ENCODE results near the gene ATXN7.

ATXN7 gene

DNA sequence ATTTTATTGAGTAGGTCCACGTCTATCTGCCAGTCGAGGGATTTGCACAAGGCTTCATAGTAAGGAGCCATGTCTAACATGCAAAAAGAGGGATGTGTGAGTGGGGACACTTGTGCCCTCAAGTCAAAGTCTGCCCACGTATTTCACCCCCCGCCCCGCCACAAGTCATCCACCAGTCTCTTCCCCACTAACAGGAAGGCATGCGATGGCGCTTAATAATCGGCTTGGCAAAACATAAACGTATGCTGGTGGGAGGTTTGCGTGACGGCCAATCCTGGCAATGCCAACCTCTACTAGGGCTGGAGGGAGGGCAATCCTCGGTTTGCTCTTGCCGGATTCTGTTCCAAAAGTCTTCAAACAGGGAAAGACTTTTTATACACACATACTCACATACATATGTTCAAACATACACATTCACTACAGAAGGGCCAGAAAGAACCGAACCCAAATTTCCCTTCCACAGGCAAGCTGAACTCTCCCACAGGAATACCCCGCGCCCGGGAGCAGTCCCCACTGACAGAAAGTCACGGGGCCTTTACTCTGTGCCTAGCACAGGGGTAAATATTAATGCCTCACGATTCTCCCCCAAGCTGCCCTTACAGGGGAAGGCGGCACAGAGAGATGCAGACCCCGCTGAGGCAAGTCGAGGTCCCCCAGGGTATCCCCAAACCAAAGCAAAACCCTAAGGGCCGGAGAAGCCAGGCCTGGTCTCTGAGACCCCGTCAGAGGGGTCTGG lies 159.0 kb downstream of the ATXN7 start:
- peak; percentile 18 to 41 (median 30) for DNase-seq

DNA sequence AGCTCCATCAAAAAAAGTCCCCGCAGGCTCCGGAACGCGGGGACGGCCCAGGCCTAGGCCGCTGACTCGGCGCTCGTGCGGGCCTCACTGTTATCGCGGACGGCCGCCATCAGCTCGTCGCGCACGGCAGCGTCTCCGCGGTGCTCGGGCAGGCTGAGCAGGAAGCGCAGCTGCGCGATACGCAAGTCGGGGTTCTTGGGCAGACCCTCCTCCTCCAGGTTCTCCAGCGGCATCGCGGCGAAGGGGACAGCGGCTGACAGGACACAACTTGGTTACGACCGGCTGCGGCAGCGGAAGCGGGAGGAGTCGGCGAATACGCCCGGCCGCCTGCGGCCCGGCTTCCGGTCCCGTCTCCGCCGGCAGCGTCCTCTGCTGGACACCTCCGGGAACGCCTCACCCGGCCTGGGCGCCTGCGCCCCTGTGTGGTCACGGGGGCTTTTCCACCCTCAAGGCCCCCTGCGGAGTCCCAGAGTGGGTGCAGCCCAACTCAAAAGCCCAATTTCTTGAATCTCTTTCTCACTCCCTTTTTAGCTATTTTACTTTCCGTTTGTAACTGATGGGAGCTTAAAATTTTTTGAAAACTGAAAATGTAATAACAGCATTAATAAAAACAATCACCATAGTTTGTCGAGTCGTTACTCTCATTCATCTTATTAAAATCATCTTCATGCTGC lies 159.7 kb downstream of the ATXN7 start, which contains the start of gene PSMD6:
Gene PSMD6 (minus strand): TSS at position 308 of the 674 bp plus-strand sequence. CDS start 75 bp downstream, at position 233.
- peak; percentile 91 to 96 (median 94) for DNase-seq

DNA sequence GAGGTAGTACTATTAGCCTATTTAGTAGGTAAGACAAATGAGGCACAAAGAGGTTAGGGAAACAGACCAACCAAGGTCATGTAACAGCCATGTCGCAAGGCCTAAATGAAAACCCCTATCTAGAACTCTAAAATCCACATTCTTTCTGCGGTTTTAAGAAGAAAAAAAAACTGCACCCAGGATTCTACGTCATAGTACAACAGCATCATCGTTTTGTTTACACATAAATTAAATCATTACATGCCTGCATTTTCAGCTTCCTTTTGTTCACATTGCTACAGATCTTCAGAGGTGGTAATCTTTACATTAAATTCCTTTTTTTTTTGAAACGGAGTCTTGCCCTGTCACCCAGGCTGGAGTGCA lies 160.2 kb downstream of the ATXN7 start:
- DNase-seq = no peak

DNA sequence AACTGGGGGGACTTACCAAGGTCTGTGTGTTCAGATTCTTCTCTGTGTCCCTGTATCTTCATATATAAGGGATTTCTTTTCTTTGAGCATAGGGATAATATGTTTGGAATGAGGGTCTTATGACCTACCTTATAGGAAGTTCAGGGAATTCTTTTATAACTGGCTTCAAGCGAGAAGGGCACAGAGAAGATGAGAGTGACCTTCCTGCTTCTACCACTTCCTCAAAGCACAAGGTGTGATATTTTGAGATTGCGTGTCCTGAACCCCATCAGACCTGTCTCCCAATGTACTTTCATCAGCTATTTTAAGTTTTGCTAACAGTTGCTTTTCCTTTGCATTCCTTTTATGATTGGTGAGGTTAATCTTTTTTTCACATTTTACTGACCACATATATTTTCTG lies 162.7 kb downstream of the ATXN7 start:
- no peak for DNase-seq

DNA sequence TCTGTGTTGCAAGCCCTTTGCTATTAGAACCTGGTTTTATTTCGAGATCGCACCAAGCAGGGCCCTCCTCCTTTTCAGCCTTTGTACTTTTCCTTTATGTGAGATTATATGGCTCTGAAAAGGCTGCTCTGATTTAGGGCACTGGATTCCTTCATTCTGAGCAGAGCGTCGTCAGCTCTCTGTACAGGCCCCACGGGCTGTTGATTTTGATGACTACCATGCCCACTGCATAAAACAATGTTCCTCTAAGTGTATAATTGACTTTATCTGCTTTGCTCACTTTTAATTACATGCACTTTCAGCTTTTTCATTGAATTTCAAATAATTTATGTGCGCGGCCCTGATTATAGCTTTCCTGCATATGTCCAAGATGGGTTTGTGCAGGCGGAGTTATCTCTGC lies 164.0 kb downstream of the ATXN7 start:
- no peak for DNase-seq

DNA sequence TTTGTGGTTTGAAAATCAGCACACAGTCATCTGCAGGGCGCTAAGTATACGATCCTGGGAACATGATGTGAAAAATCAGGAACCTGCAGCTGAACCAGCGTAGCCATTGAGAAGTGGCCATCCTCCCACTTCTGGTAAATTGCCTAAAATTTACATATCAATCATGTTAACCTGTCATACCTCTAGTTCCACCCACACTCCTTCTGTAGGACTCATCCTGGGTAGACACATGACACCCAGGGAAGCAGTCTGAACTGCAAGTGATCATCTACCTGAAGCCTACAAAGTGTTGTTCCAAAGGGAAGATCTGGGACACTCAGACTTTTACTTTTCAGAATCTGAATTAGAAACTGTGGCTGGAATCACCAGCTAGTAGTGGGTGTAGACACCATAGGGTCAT lies 165.1 kb downstream of the ATXN7 start:
- DNase-seq = no peak

DNA sequence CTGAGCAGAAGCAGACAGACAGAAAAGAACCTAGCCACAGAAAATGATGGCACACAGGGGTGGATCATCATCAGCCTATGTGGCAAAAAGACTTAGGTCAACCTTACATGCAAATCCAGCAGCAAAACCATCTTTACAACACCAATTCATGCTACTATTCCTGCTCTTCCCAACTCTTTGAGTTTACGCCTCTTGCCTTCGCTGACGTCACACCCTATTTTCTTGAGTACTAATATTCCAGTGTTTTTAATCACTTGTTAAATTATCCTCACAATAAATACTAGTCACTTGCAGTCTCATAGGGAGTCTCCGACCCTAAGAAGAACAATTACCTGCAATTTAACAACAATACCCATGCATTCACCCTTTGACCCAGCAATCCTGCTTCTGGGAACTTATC lies 165.6 kb downstream of the ATXN7 start:
- no peak for DNase-seq

DNA sequence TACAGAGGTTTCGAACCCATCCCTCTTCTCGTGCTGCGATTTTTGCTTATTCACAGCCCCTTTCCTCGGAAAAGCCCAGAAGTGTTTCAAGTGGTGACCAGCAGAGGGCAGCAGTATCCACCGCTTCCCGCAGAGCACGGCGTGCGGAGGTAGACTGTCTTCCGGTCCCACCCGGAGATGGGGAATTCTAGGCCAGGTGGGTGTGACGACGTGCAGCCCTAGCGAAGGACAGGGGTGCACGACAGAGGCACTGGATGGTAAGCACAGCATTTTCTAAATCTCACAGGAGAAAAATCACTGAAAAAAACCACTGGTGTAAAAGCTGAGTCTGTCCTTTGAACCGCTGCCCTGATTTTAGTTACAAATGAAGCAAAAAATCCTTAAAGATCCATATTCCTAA lies 167.1 kb downstream of the ATXN7 start:
- DNase-seq = peak; percentile 71 to 83 (median 76)

DNA sequence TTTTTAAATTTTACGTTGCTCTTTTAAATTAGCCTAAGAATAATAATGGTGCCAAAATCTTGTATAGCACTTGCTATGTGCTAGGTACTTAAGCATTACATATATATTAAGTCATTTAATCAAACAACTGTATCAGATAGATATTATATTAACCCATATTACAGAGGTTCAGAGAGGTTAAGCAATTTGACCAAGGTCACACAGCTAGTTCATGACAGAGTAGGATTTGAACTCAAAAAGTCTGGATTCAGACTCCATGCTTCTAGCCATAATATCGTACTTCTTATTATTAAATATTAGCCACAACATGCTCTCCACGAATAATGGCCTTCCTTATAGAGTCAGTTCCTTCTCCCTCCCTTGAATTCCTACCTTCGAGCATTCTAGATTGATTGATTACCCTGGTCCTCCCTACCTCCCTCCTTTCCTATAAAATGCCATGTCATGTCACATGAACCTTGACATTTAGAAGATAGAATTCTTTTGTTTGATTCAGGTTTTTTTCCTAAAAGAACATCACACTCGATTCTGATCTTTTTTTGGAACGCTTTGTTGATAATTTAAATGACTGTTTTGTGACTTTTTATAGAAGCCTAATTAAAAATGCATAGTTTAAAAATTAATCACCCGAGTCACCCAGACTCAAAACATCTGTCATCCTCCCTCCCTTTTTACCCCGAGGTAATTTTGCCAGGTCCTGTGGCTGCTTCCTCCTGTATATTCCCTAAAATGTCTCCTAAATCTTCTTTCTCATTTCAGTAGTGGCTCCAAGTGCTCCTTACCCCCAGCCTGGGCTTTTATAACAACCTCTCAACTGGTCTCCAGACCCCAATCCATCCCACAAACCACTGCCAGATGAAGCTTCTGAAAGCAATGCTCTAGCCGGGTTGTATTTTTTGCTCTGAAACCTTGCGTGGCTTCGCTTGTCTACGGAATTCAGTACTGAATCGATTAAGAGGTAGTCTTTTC lies 168.2 kb downstream of the ATXN7 start:
- DNase-seq = no peak

DNA sequence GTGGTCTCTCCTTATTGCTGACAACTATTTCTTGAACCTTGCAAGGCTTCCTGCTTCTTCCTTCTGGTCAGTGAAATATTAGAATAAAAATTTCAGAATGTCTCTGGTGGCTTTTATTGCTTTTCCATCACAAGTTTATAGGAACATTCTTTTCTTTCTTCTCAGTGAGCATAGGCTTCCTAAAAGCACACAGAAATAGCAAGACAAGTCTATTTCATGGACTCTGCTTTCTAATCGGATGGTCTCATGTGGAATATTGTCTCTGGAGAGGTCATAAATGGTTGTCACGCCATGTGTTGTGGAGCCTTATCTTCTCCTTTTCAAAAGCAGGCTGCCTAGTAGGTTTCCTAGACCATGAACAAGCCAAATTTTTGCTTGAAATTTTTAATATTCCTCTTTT lies 169.4 kb downstream of the ATXN7 start:
- no peak for DNase-seq

DNA sequence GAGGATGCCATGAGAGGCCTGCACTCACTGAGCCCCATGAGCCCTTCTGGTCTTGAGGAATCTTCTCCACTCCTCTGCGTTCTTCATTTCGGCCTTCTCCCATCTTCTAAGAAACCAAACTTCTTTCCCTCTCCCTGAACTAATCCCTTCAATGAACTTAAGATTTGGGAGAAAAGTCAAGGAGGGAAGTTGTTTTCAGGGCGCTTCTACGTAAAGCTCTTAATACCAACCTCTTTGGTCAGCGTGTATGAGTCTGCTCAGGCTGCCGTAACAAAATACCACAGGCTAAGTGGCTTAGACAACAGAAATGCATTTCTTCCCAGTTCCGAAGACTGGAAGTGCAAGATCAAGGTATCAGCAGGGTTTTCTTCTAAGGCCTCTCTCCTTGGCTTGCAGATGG lies 173.4 kb downstream of the ATXN7 start:
- DNase-seq = no peak

DNA sequence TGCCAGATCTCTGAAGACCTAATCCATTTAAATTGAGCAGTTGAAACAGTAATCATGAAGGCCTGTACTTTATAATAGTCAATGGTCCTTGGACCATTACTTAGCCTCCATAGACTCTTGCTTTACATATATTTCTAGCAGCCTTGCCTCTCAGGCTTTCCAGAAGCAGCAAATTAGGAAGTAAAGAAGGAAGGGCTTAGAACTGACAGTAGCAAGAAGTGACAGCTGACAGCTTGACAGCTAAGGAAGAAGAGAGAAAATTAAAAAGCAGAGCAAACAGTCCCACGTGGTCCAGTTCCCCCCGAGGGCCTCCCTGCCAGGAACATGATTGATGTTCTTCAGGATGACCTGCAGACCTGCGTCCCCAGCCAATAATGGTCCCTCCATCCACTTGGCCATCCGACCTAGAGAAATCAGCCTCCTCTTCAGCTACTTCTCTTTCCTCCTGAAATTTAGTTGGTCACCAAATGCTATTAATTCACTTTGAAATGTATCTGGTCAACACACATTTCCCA lies 174.6 kb downstream of the ATXN7 start:
- peak in 1 of 4 experiments; percentile 7 for DNase-seq

DNA sequence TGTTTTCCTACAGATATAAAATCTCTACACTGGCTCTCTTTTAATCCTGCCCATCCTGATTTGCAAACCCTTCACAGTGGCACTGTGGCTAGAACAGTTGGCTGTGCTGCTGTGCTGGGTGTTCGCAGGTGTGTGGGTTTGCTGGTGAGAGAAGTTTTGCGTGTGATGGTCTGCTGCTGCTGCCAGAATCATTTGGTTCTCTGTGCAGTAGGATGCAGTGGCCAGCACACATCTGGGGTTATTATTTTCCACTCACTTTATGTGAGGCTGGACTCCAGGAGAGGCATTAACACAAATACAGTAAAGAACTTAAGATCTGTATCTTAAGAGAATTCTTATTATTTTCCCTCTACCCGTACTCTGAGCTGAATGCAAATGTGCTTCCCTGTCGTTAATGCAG lies 175.7 kb downstream of the ATXN7 start:
- no peak for DNase-seq

DNA sequence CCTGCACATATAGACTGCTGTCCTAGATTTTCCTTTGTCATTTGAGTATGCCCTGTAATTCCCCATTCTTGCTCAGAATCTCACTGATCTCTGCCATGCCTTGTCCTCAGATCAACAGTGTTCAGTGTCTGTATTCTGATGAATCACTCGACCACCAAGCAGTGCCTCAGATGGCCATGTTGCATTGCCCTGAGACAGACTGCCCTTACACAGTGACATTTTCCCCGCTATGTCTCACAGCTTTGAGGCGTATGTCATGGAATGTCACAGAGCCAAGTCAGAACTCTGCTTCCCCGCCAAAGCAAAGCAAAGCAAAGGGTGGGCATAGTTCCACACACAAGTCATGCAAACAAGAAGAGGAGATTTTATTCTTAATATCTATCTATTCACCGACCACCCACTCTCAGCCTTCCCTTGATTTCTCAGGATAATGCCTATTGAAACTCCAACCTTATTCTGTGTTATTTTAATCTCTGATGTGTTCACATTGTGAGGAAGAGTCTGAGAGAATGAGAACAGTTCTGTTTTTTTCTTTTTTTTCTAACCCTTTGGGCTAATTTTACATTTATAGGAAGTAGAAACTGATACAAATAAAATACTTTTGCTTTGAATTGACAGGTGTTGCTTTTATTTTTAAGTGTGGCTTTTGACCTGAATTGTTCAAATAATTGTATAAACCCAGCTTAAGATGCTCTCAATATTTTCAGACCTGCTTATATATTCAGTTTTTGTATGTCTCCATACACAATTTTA lies 176.5 kb downstream of the ATXN7 start:
- DNase-seq = no peak

DNA sequence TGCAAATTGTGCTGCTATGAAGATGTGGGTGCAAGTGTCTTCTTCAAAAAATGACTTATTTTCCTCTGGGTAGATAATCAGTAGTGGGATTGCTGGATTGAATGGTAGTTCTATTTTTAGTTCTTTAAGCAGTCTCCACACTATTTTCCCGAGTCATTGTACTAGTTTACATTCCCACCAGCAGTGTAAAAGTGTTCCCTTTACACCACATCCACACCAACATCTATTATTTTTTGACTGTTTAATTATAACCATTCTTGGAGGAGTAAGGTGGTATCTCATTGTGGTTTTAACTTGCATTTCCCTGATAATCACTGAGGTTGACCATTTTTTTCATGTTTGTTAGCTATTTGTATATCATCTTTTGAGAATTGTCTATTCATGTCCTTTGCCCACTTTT lies 179.3 kb downstream of the ATXN7 start:
- DNase-seq = no peak

DNA sequence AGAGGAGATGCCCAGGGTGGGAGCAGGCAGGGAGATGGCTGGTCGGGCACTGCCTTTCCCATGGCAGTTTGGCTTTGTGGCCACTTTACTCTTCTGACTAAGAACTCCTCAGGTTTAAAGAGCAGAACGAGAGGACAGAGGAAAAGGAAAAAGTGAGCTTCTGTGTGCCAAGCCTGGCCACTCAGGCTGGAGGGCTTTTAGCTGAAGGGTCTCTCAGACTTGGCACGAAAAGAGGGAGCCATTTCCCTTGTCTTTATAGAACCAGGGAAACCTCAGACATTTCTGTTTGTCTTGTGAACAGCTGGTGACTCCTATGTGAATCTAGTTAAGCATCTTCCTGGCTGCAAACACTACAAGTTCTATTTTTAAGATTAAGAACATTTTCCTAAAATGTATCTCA lies 182.9 kb downstream of the ATXN7 start:
- no peak for DNase-seq

DNA sequence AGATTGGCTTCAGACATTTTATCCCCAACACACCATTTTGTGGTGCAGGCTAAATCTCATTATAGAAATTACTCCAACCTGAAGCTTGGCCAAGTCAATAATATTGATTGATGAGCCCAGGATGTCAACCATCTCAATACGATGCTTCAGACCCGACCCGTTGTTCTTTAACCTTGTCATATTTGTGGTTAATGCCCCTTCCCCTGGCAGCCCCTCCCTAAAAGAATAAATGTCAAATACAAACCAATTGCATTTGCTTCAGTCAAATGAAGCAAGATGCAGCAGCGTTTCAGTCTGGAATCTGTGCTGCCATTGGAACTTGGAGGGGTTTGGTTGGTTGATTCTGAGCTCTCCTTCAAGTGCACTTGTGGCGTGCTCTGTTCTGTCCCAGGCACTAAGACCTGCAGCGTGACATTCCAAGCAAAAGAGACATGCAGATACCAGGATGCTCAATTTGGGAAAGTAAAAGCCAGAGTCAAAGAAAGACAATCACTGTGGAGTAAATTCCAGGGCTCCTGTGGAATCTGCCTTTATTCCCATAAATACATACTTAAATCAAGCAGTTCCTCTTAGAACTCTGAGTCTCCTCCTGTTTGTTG lies 183.4 kb downstream of the ATXN7 start:
- DNase-seq = no peak

DNA sequence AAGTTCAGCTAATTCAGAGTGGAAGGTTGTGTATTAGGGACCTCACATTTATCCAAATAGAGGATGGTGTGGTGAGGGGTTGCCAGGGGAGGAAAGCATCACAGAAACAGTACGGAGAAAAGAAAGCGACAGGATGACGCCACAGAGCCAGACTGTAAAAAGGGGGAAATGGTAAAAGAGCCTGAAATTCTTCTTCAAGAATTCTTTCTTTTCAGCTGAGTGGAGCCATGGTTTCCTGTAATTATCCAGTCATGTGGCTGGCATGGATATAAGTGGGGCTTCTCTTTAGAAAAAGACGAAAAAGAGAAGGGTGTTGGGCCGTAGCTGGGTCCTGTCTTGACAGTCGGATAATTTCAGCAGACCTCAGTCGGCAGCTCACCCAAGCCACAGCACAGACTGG lies 184.1 kb downstream of the ATXN7 start:
- no peak for DNase-seq

DNA sequence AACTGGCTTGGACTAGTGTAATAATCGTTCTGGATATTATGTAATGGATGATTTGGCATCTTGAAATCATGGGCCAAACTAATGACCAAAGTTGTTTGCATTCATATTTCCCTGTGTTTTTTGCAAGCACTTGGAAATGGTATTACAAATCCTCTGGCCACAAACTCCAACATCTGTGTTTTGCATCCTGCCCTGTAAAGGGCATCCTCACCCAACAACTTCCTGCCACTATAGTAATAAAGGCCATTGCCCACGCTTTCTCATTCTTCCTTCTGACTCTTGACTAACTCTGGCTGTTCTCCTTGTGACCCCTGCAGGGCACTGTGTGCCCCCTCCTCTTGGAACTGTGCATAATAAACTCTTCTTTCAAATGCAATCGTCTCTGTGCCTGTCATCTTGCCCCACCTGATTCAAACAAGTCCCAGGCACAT lies 185.0 kb downstream of the ATXN7 start:
- peak; percentile 35 to 79 (median 52) for DNase-seq

DNA sequence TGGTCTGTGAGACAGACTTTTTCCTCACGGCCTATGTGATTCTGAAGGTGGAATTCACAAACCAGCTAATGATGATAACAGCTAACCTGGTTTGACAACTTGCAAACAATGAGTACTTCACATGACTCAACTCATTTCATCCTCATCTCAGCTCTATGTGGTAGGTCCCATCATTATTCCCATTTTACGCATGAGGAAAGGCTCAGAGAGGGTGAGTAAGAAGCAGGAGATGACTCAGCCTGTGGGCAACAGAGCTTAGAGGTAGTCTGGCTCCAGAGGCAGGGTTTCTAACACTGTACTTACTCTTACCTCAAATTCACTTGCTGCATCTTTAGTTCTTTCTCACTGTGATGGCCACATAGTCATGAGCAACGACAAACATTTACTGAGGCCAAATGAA lies 185.5 kb downstream of the ATXN7 start:
- DNase-seq = peak in 2 of 4 experiments; percentile 13 to 28

DNA sequence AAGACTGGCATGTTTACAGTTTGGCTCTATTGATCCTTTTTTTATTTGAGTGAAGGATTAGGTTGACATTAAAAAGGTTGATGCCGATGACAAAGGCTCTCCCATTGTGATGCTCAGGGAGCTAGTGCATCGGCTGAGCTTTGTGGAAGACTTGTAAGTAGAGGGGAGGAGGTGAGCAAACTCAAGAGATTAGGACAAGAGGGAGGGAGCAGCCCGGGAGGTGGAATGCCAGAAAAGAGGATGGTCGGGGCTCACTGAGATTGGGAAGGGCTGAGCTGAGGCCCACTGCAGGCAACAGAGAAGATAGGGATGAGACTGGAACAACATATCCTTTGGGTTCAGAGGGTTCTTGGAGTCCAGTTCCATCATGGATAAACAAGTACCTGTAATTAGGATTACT lies 186.2 kb downstream of the ATXN7 start:
- DNase-seq = no peak

Data from suppressor macrophage (primary cell).